GM19395 (cell line): ENCODE data around the gene FOSL2.
A peak's percentile ranks its signal among the peaks of the same experiment; 100 is the strongest.

Experiments
- ATAC-seq: cut with Tn5 transposase; IDR thresholded peaks from one replicate; pipeline ENCODE4 v1.9.1; 2021; ENCODE audit warnings: mild to moderate bottlenecking, moderate library complexity; ENCODE audit not compliant: unreplicated experiment

FOSL2 gene

GRCh38 chr2:28392297-28393113, at the start of gene FOSL2:
TSS of gene FOSL2 (plus strand) at chr2:28392858. CDS start at chr2:28393721, 863 bp downstream.
- ATAC-seq: peak; percentile 88

- ATAC-seq: no peak
These were observed 49.3 kb upstream of the FOSL2 start for GRCh38 chr2:28343184-28343942.

- no peak for ATAC-seq
These were observed 48.5 kb upstream of the FOSL2 start for GRCh38 chr2:28343971-28344715.

- ATAC-seq: no peak
These were observed 47.8 kb upstream of the FOSL2 start for GRCh38 chr2:28344756-28345373.

- ATAC-seq: no peak
These were observed 47.0 kb upstream of the FOSL2 start for GRCh38 chr2:28345619-28346018.

- ATAC-seq: no peak
These were observed 46.1 kb upstream of the FOSL2 start for GRCh38 chr2:28346587-28346986.

GRCh38 chr2:28347193-28347592, 45.5 kb upstream of the FOSL2 start:
- no peak for ATAC-seq

- ATAC-seq: no peak
These were observed 45.1 kb upstream of the FOSL2 start for GRCh38 chr2:28347596-28347995.

GRCh38 chr2:28348149-28348567, 44.5 kb upstream of the FOSL2 start:
- ATAC-seq: no peak

GRCh38 chr2:28348921-28349320, 43.7 kb upstream of the FOSL2 start:
- no peak for ATAC-seq

GRCh38 chr2:28349546-28350165, 43.0 kb upstream of the FOSL2 start:
- no peak for ATAC-seq

- no peak for ATAC-seq
These were observed 42.5 kb upstream of the FOSL2 start for GRCh38 chr2:28350196-28350595.

GRCh38 chr2:28350791-28351285, 41.8 kb upstream of the FOSL2 start:
- no peak for ATAC-seq

GRCh38 chr2:28351621-28352020, 41.0 kb upstream of the FOSL2 start:
- no peak for ATAC-seq

- ATAC-seq: no peak
These were observed 40.6 kb upstream of the FOSL2 start for GRCh38 chr2:28352104-28352503.

GRCh38 chr2:28352610-28353195, 40.0 kb upstream of the FOSL2 start:
- no peak for ATAC-seq

- ATAC-seq: no peak
These were observed 37.6 kb upstream of the FOSL2 start for GRCh38 chr2:28354920-28355520.

GRCh38 chr2:28355521-28356094, 37.0 kb upstream of the FOSL2 start:
- ATAC-seq: no peak
